NCI-H82 treated with DMSO at 0.1 percent for 48 hours (cell line): ENCODE results near the gene TXNRD3.
"Not testable (repeated sequence)": the region's sequence is repeated elsewhere in the genome, so short reads cannot be mapped to it uniquely, and the experiment has no call there.

Source experiments
- DNase-seq: peaks from one replicate; lab custom pipeline; 2025; ENCODE audit not compliant: unreplicated experiment; lab: John Stamatoyannopoulos, UW

The TXNRD3 gene

DNA sequence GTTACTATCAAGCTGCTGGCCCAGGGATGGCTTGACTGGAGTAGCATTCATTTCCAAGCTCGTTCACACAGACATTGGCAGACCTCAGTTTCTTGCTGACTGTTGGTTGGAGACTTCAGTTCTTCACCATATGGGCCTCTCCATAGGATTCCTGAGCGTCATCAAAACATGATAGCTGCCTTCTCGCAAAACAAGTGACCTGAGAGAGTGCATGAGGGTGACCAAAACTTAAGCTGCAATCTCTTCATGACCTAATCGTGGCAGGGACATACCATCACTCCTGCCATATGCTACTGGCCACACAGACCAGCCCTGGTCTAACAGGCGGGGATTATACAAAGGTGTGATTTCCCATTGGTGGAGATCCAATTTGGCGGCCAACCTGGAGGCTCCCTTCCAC is 50.2 kb downstream of the TXNRD3 start:
- no peak for DNase-seq

DNA sequence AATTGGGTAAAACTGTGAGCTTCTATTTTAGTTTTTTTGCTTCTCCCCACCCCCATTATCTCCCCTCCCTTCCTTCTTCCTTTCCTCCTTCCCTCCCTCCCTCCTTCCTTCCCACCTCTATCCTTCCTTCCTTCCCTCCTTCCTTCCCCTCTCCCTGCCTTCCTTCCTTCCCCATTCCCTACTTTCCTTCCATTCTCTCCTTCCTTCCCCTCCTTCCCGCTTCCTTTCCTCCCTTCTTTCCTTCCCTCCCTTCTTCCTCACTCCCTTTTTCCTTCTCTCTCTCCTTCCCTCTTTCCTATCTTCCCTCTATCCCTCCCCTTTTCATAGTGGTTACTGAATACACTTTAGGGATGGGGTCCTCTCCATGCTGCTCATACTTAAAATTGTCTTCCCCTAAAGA is 55.8 kb downstream of the TXNRD3 start:
- DNase-seq = no peak

DNA sequence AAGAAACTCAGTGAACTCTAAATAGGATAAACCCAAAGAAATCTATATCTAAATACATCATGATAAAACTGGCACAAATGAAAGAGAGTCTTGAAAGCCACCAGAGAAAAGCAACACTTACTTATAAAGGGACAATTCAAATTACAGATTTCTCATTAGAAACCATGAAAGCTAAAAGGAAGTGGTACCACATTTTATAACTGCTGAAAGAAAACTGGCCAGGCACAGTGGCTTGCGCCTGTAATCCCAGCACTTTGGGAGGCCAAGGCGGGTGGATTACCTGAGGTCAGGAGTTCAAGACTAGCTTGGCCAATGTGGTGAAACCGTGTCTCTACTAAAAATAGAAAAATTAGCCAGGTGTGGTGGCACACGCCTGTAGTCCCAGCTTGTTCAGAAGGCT is 59.4 kb downstream of the TXNRD3 start:
- not testable (repeated sequence) for DNase-seq

DNA sequence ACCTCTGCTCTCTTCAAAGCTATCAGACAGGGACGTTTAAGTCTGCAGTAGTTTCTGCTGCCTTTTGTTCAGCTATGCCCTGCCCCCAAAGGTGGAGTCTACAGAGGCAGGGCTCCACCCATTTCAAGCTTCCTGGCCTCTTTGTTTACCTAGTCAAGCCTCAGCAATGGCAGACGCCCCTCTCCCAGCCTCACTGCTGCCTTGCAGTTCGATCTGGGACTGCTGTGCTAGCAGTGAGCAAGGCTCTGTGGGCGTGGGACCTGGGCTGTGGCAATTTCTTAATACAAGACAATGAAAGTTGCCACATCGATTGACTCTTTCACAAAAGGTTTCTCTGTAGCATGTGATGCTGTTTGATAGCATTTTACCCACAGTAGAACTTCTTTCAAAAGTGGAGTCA is 63.4 kb downstream of the TXNRD3 start:
- DNase-seq = not testable (repeated sequence)

DNA sequence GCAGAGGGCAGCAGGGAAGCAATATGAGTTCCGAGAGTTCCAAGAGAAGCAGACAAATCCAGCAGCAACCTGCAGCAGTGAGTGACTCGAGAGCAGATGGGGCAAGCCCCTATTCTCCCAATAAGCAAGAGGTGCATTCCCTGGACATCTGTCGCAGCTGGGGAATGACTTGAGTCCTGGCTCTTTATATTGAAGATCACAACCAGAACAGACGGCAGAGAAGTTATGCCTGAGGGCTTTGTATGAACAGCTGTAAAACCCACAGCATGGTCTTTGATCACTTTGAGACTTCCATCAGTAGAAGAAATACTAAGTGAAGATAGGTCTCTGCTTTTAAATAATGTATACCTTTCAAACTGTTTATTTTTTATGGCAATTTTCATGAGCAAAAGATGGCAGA is 72.6 kb downstream of the TXNRD3 start:
- no peak for DNase-seq

DNA sequence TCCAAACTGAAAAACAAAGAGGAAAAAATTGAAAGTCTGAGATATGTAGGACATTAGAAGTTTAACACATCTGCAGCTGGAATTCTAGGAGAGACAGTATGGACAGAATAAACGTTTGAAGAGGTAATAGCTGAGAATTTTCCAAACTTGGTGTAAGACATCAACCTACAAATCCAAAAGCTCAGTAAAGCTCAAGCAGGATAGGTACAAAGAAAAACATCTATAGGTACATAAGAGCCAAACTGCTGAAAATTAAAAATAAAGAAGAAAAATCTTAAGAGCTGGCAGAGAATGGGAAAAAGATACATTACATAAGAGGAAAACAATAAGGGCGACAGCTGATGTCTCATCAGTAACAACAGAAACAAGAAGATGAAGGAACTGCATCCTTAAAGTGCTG is 73.4 kb downstream of the TXNRD3 start:
- DNase-seq = no peak

DNA sequence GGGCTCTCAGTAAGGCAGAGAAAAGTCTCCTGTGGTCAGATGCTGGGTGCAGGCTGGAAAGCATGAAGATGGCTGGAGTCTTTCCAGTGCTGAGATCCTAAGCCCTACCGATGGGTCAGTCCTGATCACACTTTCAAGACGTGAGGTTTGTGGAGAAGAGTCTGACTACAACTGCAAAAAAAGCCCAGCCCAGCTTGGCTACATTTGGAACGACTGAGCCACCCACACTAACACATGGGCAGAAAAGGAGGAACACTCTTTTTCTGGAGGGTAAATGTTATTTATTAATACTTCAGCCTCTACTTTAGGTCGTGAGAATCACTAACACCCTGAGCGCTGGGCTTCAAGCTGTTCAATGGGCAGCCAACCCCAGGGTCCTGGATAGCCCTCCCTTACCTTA is 74.2 kb downstream of the TXNRD3 start:
- DNase-seq = no peak

DNA sequence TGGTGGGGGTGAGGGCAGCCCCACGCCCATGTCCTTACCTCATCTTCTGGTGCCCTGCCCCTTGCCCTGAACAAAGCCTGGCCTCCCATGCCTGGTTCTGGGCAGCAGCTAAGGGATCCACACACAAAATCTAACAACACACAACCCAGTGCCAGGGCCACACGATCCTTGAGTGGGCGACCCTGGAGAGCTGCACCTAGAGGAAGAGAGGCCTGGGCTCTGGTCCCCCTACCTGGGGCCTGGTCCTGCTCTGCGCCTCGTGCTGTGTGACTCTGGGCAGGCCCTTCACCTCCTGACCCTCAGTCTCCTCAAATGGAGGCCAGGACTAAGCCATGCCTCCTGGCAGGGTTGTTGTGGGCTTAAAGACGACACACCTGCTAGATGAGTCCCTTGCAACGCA is 76.2 kb downstream of the TXNRD3 start:
- DNase-seq = no peak

DNA sequence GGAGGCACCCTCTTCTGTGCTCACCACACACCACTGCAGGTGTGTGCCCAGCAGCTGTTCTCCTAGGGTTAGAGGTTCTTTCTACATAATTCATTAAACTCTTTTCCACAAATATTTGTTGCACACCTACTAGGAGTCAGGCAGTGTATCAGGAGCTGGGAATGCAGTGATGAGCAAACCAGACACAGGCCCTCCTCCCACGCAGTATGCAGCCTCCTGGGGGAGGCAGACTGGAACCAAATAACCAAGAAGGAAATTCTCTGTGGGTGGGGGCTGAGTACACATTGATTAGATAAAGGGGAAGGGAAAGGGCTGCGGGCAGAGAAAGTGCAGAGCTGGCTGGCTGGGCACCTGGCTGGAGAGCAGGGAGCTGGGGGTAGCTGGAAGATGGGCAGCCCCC is 77.7 kb downstream of the TXNRD3 start:
- DNase-seq = no peak

DNA sequence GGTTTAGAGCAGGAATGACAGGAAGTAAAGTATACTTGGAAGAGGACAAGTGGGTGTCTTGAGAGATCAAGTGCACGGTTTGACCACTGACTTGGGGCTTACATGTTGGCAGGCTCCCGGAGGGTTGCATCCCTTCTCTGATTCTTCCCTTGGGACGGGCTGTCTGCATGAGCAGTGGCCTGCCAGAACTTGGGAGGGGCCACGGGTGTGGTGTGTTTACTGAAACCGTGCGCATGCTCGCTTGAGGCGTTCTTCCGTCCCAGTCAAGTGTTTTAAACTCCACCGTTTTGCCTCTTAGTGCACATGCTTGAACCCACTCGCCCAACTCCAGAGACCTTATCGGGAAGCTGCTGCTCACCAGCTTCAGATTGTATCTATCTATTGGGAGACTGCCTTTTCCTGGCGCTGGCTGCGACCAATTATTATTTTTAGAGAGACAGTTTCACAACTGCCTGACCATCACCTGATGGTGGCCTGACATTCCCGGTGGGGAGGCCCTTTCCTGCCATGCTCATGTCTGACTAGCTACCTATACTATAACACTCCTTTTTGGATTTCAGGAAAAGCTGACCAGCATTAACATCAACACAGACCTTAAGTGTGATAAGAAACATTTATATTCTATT is 81.3 kb downstream of the TXNRD3 start:
- DNase-seq = no peak

DNA sequence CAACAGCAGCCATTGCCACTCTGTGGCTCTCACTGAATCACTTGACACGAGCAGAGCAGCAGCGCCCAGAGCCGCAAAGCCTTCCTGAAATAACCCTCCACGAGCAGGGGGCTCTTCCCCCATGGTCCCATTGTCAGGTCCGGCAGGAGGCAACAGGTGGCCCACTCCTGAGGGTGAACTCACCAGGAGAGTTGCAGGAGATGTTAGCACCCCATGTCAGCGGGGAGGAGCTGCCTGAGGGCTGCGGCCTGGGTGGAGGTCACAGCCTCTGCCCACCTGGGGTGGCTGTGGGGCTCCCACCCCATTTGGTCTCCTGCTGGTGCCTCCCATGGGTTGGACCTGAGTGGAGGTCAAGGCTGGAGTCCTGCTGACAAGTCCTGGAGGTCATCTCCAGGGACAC is 83.8 kb downstream of the TXNRD3 start:
- DNase-seq = no peak

DNA sequence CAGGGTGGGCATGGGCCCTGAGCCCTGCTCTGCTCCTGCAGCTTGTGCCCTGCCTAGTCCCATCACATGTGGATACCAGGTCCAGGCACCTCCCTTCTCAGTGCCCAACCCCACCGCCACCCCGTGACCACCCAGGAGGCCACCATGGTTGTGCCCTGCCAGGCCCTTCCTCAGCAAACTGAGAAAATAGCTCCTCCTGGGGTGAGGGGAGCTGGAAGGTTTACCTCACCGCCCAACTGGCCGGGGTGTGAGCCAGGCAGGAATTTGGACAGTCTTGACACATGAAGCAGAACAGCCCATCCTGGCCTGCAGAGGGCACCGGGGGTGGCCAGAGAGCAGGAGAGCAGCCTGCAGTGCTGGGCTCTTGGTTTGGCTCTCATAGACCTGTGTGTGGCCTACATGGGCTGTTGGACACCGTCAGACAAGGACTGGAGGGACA is 84.8 kb downstream of the TXNRD3 start:
- no peak for DNase-seq

DNA sequence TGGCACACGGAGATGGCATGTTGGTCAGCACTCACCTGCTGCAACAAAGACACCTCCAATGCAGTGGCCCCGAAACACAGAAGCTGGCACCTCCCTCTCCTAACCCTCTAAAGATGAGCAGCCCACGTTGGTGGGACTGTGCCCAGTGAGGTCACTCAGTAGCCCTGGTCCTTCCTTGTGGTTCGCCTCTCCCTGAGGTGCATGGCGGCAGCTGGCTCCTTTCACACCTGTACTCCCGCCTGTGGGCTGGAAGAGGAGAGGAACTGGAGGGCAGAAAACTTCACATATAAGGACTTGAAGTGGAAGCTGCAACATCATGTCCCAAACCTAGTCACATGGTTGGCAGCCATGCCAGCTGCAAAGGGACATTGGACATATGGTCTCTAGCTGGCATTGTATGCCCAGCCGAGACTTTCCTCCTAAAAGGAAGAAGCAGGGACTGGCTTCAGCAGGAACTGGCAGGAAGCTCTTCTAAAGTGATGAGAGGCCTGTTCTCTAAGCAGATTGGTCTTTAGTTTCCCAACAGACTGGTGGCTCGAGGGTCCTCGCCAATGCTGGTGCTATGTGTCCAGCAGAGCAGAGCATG is 85.4 kb downstream of the TXNRD3 start:
- DNase-seq = no peak

DNA sequence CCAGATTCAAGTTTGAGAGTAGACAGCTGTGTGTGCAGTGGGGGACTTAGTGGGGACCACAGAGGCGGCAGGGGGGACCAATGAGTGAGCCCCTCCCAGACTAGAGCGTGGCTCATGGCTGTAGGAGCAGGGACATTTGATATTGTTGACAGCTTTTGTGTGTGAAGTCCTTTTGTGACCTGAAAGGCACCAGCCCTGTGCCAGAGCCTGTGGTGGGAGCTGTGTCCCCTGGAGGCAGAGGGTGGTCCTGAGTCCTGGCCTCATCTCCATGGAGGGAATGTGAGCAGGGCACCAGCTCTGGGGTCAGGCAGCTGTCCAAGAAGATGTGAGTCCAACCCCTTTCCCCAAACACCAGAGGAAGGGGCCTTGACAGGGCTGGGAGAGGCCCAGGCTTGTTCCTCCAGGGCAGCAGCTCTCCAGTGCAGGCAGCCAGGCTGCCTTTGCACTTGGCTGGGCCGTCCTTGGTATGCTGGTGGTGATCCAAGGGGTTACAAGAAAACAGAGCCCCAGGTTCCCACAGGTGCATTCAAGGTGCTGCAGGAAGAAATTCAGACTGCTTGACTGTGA is 86.1 kb downstream of the TXNRD3 start:
- DNase-seq = no peak

DNA sequence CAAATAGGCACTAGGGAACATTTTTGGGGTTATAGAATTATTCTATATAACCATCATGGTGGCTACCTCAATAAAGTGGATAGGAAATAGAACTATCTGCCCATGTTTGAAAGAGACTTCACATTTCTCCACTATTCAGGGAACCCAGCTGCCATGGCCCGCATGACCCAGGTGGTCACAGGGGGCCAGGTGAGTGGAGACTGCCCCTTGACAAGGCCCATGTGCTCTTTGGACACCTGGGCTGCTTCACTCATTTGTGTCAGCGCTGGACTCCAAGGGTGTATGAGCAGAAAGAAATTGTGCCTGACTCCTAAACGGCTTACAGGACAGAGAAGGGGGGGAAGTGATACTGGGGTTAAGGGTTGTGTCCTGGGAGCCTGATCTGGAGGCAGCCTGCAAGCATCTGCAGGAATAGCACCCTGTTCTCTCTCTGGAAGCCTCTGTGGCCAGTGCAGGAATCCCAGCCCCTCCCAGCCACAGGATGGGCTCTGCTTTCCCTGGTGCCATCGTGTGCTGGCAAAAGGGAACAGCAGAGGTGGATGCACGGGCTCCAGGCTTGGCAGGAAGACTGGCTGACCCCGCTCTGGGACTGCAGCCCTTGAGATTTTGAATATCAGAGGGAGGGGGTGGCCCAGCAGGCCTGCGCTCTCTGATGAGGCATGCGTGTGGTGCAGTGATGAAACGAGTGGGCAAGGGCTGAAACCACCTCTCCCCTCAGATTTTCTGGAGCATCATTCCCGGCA is 87.1 kb downstream of the TXNRD3 start:
- DNase-seq = no peak

DNA sequence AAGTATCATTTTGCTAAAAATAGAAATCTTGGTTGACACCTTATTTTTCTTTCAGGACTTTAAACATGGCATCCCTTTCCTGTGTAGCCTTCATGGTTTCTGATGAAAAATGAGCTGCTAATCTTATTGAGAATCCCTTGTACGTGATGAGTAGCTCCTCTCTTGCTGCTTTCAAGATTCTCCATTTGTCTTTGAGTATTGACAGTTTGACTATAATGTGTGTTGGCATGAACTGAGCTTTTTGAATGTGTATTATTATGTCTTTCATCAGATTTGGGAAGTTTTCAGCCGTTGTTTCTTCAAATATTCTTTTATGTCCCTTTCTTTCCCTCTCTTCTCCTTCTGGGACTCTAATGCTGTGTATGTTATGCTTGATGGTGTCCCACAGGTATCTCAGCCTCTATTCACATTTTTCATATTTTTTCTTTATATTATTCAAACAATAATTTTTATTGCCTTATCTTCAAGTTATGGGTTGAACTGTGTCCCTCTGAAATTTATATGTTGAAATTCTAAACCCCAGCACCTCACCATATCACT is 92.1 kb downstream of the TXNRD3 start:
- DNase-seq = no peak

DNA sequence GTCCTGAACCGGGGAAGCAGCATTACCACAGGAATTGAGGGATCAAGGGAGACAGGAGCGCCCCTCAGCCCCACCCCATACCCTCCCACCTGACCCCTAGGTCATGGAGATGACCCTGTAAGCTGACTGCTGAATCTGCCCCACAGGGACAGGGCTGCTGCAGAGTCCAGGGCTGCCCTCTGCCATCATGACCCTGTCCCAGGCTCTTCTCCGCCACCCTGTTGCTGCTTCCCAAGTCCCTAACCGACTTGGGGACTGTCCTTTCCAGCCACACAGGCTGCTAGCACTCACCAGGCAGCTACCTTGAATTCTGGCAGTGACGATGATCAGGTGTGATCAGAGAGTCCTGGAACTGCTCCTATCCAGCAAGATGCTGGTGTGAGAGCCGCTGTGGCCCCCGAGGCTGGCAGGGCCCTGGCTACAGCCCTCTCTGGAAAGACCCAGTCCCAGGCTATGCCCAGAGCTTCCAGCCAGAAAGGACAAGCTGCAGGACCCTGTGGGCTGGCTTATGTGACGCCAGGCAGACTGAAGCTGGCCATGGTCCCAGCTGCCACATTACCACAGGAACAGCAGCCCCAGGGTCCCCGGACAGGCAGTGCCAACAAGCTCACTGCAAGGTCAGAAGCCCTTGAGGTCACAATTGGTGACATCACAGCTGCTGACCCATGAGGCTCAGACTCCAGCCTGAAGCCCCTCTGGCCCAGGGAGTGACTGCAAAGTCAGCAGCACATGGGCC is 96.4 kb downstream of the TXNRD3 start, which contains the start of gene C3orf22:
C3orf22 (minus strand) TSS at position 597 of the 736 bp plus-strand sequence. CDS start 5,542 bp downstream, outside the sequence.
- no peak for DNase-seq

DNA sequence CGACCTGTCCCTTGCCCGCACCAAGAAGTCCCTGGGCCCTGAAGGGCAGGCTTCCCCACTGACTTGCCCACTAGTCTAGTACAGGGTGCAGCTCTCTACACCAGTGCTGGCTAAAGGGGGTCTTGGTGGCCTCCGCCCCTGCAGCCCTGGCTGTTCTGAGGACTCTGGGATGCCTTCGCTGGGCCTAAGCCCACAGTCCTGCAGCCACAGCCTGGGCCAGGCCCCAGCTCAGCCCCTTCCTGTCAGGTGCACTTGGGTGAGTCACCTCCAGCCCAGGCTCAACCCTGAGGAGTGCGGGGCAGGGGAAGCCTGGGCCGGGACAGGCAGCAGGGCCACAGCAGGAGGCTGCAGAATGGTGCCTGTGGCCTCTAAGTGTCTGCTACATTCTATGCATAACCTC is 97.2 kb downstream of the TXNRD3 start:
- no peak for DNase-seq

DNA sequence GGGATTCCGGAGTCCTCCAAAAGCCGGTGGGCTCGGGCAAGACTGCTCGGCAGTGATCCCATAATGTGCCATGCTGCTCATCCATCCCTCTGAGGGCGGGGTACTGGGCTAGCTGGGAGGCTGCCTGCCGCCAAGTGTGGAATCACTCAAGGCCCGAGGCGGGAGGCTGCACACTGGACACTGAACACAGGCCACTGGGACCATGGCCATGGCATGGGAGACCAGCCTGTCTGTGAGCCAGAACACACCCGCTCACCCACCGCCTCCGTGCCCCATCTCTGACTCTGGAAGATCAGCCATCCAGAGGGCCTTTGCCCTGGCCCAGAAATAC is 97.5 kb downstream of the TXNRD3 start:
- no peak for DNase-seq
